NT2/D1 (cell line): ENCODE measurements around the gene THAP8.

Source experiments
- DNase-seq: peaks from one replicate; pipeline ENCODE4 v3.0.0-alpha.2; 2011; ENCODE audit warnings: low read depth, low spot score
- H3K27me3 ChIP-seq: 2 replicates; pipeline ENCODE4 v1.6.0; 2011; ENCODE audit warnings: mild to moderate bottlenecking; ENCODE audit not compliant: insufficient read length, insufficient read depth
- H3K36me3 ChIP-seq: 2 replicates; pipeline ENCODE4 v1.6.1; 2011; ENCODE audit warnings: mild to moderate bottlenecking, low read length, mixed read lengths; ENCODE audit not compliant: insufficient read depth, insufficient read length
- H3K4me1 ChIP-seq: 2 replicates; pipeline ENCODE4 v1.5.1; 2011; ENCODE audit not compliant: insufficient read depth, insufficient read length
- H3K4me3 ChIP-seq: 2 replicates; pipeline ENCODE4 v1.5.1; 2011; ENCODE audit warnings: low read depth; ENCODE audit not compliant: insufficient read length
- H3K9ac ChIP-seq: 2 replicates; pipeline ENCODE4 v1.6.0; 2011; ENCODE audit warnings: low read depth; ENCODE audit not compliant: insufficient read length
- H3K9me3 ChIP-seq: 2 replicates; pipeline ENCODE4 v1.5.1; 2011; ENCODE audit warnings: mild to moderate bottlenecking, low read length; ENCODE audit not compliant: insufficient read depth
- SUZ12 ChIP-seq: IDR thresholded peaks from 2 replicates; pipeline ENCODE4 v1.6.1; 2011; ENCODE audit not compliant: insufficient read length, insufficient read depth; ENCODE audit errors: extremely low read depth
- YY1 ChIP-seq: IDR thresholded peaks from 2 replicates; pipeline ENCODE4 v1.6.1; 2011; ENCODE audit not compliant: insufficient read length, insufficient read depth
- ZNF274 ChIP-seq: IDR thresholded peaks from 2 replicates; pipeline ENCODE4 v1.6.1; 2011; ENCODE audit warnings: mild to moderate bottlenecking, low read depth, low read length

THAP8 gene

DNA sequence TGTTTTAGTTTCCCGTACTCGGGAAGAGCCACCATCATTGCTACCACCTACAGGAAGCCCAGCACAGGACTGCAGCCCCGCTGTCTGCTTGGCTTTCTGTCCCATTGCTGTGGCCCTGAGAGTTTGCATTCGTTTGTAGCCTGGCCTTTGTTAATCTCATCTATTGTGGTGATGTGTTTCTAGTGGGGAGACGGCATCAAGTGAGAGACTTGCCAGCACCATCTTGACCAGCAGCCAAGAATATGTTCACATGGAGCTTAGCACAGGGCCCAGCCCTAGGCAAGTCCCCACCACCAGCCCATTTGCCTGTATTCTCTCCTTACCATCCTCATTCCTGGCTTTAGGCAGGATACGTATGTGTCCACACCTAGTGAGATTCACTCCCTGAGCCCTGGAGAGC lies 39.6 kb upstream of the THAP8 start:
- no peak for TF ChIP-seq YY1
- no peak for TF ChIP-seq ZNF274
- no peak for TF ChIP-seq SUZ12
- H3K9ac ChIP-seq = no peak overlapping the region
- H3K27me3 ChIP-seq = no peaks in the 10 kb centered on the region
- H3K4me3 ChIP-seq = no peak overlapping the region
- no peaks in the 10 kb centered on the region for H3K4me1 ChIP-seq
- H3K36me3 ChIP-seq = peaks cover 61% of the 10 kb centered on the region
- no peaks in the 10 kb centered on the region for H3K9me3 ChIP-seq
- DNase-seq = no peak

DNA sequence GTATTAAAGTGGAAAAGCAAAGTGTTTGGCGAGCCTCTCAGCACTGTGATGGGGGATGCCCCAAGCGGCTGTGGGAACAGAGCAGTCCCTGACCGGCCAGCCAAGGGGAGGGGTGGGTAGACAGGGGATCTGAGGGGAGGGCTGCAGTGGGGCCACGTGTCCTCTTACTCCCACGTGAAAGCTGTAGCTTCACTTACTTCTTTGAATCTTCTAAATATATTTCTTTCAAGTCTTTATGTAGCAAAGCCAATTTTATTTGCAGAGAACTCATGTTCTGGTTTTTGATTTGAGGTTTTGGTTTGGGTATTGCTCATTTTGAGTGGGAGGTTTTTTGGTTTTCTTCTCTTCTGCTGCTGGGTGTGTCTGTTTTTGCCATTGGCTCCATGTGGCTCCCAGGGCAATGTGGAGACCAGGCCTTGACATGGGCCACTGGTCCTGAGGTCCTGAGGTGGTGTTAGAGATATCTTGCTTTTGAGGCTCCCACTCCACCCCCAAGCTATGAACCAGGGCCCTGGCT lies 39.1 kb upstream of the THAP8 start:
- TF ChIP-seq YY1 (no peak), SUZ12 (no peak), ZNF274 (no peak)
- no peak for DNase-seq
- Histone ChIP-seq H3K9me3 (no peaks in the 10 kb centered on the region), H3K9ac (no peak overlapping the region), H3K4me1 (no peaks in the 10 kb centered on the region), H3K27me3 (no peaks in the 10 kb centered on the region), H3K36me3 (peaks cover 66% of the 10 kb centered on the region), H3K4me3 (no peak overlapping the region)

DNA sequence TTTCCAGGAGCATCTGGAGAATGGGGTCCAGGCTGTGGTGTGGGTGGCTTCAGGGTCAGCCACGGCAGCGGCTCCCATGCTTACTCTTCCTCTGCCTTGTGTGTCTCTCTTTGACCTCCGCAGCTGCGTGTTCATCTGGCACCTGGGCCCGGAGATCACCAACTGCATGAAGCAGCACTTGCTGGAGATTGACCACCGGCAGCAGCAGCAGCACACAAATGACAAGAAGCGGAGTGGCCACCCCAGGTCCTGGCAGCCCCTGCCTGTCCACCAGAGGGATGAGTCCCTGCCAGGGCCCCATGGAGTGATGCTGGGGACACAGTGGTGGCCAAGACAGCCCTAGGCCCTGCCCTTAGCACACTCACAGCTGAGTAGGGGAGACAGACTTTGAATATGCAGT lies 38.5 kb upstream of the THAP8 start:
- H3K36me3 ChIP-seq = peaks cover 69% of the 10 kb centered on the region

DNA sequence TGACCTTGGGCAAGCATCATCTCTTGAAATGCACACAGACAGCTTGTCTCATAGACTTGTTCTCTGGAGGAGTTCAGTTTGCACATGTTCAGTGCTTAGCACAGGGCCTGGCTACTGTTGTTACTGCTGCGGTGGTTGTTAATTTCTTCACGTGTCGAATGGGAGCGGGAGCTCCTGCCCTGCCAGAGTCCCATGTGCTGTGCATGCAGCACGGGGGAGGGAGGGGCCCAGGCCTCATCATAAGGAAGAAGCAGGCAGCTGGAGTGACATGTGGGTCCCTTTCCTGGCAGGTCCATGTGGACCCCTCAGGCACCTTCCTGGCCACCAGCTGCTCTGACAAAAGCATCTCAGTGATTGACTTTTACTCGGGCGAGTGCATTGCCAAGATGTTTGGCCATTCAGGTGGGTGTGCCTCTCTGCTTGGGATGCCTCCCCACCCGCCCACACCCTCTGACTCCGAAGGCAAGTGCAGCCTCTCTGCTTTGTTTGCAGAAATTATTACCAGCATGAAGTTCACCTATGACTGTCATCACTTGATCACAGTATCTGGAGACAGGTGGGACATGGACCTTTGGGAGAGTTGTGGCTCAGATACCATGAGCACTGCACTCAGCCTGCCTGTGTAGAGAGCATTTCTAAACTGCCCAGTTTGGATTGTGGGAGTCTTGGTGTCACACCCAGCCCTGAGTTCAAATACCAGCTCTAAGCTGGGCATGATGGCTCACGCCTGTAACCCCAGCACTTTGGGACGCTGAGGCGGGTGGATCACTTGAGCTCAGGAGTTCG lies 37.0 kb upstream of the THAP8 start:
- Histone ChIP-seq H3K4me1 (no peaks in the 10 kb centered on the region), H3K36me3 (peaks cover 66% of the 10 kb centered on the region), H3K27me3 (no peaks in the 10 kb centered on the region), H3K9ac (no peak overlapping the region), H3K4me3 (no peak overlapping the region), H3K9me3 (no peaks in the 10 kb centered on the region)
- DNase-seq = no peak
- no peak for TF ChIP-seq ZNF274
- no peak for TF ChIP-seq SUZ12

More for the DNA sequence above, 38.5 kb upstream of the THAP8 start:
- Histone ChIP-seq H3K27me3 (no peaks in the 10 kb centered on the region), H3K4me3 (no peak overlapping the region), H3K4me1 (no peaks in the 10 kb centered on the region), H3K9ac (no peak overlapping the region), H3K9me3 (no peaks in the 10 kb centered on the region)
- no peak for DNase-seq
- TF ChIP-seq YY1 (no peak), SUZ12 (no peak), ZNF274 (no peak)

DNA sequence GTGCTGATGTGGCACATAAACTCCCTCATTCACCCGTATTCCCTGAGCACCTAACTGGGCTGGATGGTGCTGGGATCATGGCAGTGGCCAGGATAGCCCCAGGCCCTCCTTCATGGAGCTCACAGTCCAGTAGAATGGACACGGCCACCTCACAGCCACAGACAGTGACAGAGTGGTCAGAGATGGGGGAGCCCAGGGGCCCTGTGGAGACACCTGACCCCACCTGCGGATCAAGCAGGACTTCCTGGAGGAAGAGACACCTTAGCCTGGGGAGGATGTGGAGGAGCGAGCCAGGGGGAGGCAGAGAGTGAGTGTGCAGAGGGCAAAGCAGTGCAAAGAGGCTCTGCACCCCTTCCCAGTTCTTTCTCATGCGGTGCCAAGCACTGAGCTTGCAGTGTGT lies 35.8 kb upstream of the THAP8 start:
- H3K4me1 ChIP-seq = no peaks in the 10 kb centered on the region
- no peaks in the 10 kb centered on the region for H3K9me3 ChIP-seq
- no peaks in the 10 kb centered on the region for H3K27me3 ChIP-seq
- DNase-seq = no peak
- TF ChIP-seq ZNF274 = no peak
- no peak for TF ChIP-seq YY1
- no peak for TF ChIP-seq SUZ12
- no peak overlapping the region for H3K9ac ChIP-seq
- no peak overlapping the region for H3K4me3 ChIP-seq
- H3K36me3 ChIP-seq = peaks cover 68% of the 10 kb centered on the region

DNA sequence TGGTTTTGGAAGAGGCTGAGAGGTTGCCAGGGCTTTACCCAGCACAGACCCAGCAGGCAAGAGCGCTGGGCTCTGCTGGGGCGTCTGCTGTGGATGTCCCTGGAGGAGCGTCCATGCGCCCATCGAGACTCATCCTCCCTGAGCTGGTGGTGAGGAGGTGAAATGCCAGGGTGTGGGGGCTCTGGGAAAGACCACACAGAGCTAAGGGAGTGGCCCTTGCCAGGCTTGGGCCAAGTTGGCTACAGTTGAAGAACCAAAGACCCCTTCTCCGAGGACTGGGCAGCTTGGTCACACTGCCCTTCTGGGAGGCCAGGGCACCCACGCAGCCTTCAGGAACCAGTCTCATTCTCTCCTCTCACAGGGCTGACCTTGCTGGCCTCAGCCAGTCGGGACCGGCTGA lies 32.2 kb upstream of the THAP8 start:
- no peak for DNase-seq
- Histone ChIP-seq H3K27me3 (no peaks in the 10 kb centered on the region), H3K4me1 (no peaks in the 10 kb centered on the region), H3K9ac (no peak overlapping the region), H3K4me3 (no peak overlapping the region), H3K36me3 (peaks cover 79% of the 10 kb centered on the region), H3K9me3 (no peaks in the 10 kb centered on the region)
- TF ChIP-seq SUZ12 = no peak
- TF ChIP-seq ZNF274 = no peak
- no peak for TF ChIP-seq YY1

DNA sequence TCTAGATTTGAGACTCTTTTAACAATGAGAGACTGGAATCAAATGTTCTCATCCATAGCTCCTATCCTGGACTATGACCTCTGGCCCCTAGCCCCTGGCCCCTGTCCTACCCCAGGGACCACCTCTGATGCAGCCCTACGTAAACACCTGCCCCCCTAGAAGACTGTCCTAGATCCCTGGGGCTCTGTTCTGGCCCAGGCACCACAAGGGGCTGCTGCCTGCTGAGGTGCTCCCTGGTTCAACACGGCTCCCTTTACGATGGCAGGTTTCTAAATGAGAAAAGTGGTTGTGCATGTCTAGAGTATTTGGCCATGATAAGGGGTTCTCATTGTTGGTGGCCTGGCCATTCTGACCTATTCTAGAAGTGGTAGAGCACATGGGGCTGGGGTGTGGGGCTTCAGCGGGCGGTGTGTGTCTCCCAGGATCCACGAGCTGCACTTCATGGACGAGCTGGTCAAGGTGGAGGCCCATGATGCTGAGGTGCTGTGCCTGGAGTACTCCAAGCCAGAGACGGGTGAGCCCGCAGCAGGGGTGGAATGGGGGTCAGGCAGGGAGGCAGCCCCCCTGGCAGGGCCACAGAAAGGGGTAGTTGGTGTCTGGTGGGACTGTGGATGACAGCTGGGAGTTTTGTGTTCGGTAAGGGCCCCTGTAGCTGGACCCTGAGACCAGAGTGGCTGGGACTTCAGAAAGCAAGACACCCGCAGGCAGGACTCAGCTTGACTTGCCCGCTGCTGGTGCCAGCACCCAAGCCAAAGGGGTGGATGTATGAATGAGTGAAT lies 30.3 kb upstream of the THAP8 start:
- H3K27me3 ChIP-seq = no peaks in the 10 kb centered on the region
- DNase-seq = no peak
- no peaks in the 10 kb centered on the region for H3K9me3 ChIP-seq
- no peak overlapping the region for H3K9ac ChIP-seq
- TF ChIP-seq ZNF274 = no peak
- TF ChIP-seq SUZ12 = no peak
- no peak for TF ChIP-seq YY1
- H3K4me1 ChIP-seq = no peaks in the 10 kb centered on the region
- H3K4me3 ChIP-seq = no peak overlapping the region
- peaks cover 72% of the 10 kb centered on the region for H3K36me3 ChIP-seq
